ENCODE measurements around the gene ST8SIA6. TPM values are rescaled to one million over a fixed set of nuclear protein-coding genes. Genes with fewer than 3 reads are reported as not detected.

ST8SIA6 gene
- total and polyA plus RNA-seq, 9 of the 15 experiments (the other 6 are each of a cell fraction or from before 2014, with no cell fraction given), result 0.69 to 6.7 (median 5.0) TPM

DNA sequence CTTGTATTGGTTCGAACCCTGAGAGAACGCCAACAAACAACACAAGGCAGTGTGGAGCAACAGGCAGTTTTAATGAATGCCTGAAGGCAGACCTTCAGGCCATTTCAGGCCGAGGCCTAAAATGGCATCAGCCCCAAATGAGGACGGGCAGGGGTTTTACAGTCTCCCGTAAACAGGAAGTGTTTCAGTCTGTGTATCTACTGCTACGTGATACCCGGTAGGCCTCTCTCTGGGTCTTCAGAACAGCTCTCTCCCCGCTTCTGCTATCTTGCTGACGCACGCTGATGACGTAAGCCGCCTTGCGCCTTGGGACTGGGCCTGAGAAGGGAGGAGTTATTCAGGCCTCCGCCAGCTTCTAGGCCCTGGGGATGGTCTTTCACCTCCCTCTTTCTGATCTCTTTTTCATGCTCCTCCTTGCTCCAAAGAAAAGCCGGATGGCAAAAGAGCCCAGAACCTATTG lies 67.7 kb downstream of the ST8SIA6 start (continued):
- TF ChIP-seq ZBTB1 (CRISPR knock-in tag; IDR thresholded peaks at IDR 0.05; ENCODE audit: borderline replicate concordance, low read depth) (no peak), ZNF23 (CRISPR knock-in tag; IDR thresholded peaks at IDR 0.05) (no peak), EHMT2 (IDR thresholded peaks at IDR 0.05) (no peak), PML (IDR thresholded peaks at IDR 0.05; ENCODE audit: low read length) (peak; percentile 49; the same call in 1 of the 2 replicates), MEF2D (tag; conservative IDR thresholded peaks at IDR 0.05; ENCODE audit: low read depth) (no peak), NFATC3 (IDR thresholded peaks at IDR 0.05) (no peak), TAL1 (IDR thresholded peaks at IDR 0.05) (no peak), RBM34 (IDR thresholded peaks at IDR 0.05; ENCODE audit: borderline replicate concordance, insufficient read depth, low read length) (no peak), ZFPM2 (CRISPR knock-in tag; IDR thresholded peaks at IDR 0.05) (no peak), BACH1 (tag; IDR thresholded peaks at IDR 0.05) (no peak), KLF1 (tag; IDR thresholded peaks at IDR 0.05) (no peak), FOXK2 (conservative IDR thresholded peaks at IDR 0.05 in 1 of 2, IDR thresholded peaks at IDR 0.05 in 1 of 2; ENCODE audit: low read depth in 2 of 2) (peak; percentile 92 to 97), TEAD1 (CRISPR knock-in tag; IDR thresholded peaks at IDR 0.05) (no peak), POLR3A (IDR thresholded peaks at IDR 0.05; ENCODE audit: borderline replicate concordance, extremely low read depth, insufficient read depth, insufficient read length) (no peak), HDAC2 (IDR thresholded peaks at IDR 0.05) (no peak), POLR2A (conservative IDR thresholded peaks at IDR 0.05) (peak; percentile 71), MXD1 (CRISPR knock-in tag; IDR thresholded peaks at IDR 0.05; ENCODE audit: borderline replicate concordance, poor library complexity, severe bottlenecking) (no peak), SMAD3 (CRISPR knock-in tag; conservative IDR thresholded peaks at IDR 0.05) (no peak), ZBTB7A (IDR thresholded peaks at IDR 0.05; ENCODE audit: borderline replicate concordance, control insufficient read depth, low read depth, low read length) (no peak; the same call in 1 of the 2 replicates), HDAC8 (tag; IDR thresholded peaks at IDR 0.05) (no peak), DACH1 (IDR thresholded peaks at IDR 0.05; ENCODE audit: partially characterized antibody) (no peak)
- TF ChIP-seq, protein P1, sequence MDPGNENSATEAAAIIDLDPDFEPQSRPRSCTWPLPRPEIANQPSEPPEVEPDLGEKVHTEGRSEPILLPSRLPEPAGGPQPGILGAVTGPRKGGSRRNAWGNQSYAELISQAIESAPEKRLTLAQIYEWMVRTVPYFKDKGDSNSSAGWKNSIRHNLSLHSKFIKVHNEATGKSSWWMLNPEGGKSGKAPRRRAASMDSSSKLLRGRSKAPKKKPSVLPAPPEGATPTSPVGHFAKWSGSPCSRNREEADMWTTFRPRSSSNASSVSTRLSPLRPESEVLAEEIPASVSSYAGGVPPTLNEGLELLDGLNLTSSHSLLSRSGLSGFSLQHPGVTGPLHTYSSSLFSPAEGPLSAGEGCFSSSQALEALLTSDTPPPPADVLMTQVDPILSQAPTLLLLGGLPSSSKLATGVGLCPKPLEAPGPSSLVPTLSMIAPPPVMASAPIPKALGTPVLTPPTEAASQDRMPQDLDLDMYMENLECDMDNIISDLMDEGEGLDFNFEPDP (CRISPR knock-in tag; IDR thresholded peaks at IDR 0.05), result no peak
- TF ChIP-seq, protein P2, sequence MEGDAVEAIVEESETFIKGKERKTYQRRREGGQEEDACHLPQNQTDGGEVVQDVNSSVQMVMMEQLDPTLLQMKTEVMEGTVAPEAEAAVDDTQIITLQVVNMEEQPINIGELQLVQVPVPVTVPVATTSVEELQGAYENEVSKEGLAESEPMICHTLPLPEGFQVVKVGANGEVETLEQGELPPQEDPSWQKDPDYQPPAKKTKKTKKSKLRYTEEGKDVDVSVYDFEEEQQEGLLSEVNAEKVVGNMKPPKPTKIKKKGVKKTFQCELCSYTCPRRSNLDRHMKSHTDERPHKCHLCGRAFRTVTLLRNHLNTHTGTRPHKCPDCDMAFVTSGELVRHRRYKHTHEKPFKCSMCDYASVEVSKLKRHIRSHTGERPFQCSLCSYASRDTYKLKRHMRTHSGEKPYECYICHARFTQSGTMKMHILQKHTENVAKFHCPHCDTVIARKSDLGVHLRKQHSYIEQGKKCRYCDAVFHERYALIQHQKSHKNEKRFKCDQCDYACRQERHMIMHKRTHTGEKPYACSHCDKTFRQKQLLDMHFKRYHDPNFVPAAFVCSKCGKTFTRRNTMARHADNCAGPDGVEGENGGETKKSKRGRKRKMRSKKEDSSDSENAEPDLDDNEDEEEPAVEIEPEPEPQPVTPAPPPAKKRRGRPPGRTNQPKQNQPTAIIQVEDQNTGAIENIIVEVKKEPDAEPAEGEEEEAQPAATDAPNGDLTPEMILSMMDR (IDR thresholded peaks at IDR 0.05 in 2 of 3, conservative IDR thresholded peaks at IDR 0.05 in 1 of 3; ENCODE audit: insufficient read depth in 2 of 3, low read depth in 1 of 3, low read length in 3 of 3), result no peak
- TF ChIP-seq, protein P3, sequence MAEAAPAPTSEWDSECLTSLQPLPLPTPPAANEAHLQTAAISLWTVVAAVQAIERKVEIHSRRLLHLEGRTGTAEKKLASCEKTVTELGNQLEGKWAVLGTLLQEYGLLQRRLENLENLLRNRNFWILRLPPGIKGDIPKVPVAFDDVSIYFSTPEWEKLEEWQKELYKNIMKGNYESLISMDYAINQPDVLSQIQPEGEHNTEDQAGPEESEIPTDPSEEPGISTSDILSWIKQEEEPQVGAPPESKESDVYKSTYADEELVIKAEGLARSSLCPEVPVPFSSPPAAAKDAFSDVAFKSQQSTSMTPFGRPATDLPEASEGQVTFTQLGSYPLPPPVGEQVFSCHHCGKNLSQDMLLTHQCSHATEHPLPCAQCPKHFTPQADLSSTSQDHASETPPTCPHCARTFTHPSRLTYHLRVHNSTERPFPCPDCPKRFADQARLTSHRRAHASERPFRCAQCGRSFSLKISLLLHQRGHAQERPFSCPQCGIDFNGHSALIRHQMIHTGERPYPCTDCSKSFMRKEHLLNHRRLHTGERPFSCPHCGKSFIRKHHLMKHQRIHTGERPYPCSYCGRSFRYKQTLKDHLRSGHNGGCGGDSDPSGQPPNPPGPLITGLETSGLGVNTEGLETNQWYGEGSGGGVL (CRISPR knock-in tag; IDR thresholded peaks at IDR 0.05), result no peak

All from K562 (cell line).